Stomach (tissue), 4 donors: ENCODE data around the gene CSMD2.

Experiments
- CTCF ChIP-seq, 7 experiments: fragments of 450-650 bp in 4 of 7; fragments of 200-600 bp in 3 of 7; sonication (generic) in 3 of 7; IDR thresholded peaks; one replicate each; pipeline ENCODE4 v1.5.1; 2016 to 2019; ENCODE audit warnings: antibody characterized with exemption in 7 of 7, control low read depth in 2 of 7, mild to moderate bottlenecking in 1 of 7
- POLR2A ChIP-seq, 4 donors: fragments of 450-650 bp; IDR thresholded peaks; one replicate each; pipeline ENCODE4 v1.6.1; 2016; ENCODE audit warnings: antibody characterized with exemption in 4 of 4, control low read depth in 2 of 4, mild to moderate bottlenecking in 1 of 4, moderate library complexity in 1 of 4
- POLR2AphosphoS5 ChIP-seq, 3 donors: sonication (generic); formaldehyde crosslinking; IDR thresholded peaks; one replicate each; pipeline ENCODE4 v1.6.1; 2016; ENCODE audit warnings: antibody characterized with exemption in 3 of 3

GRCh38 chr1:33946836-33947235 lies 218.2 kb downstream of the CSMD2 start:
- TF ChIP-seq POLR2AphosphoS5 (IDR thresholded peaks at IDR 0.05) (no peak), POLR2A (IDR thresholded peaks at IDR 0.05) (no peak), CTCF (IDR thresholded peaks at IDR 0.05) (no peak)
